GM21619 (cell line): ENCODE results near the gene CCT6B.
A peak's percentile ranks its signal among the peaks of the same experiment; 100 is the strongest.
"Not testable (repeated sequence)": the region's sequence is repeated elsewhere in the genome, so short reads cannot be mapped to it uniquely, and the experiment has no call there.

ENCODE experiments used
- ATAC-seq: cut with Tn5 transposase; IDR thresholded peaks from one replicate; pipeline ENCODE4 v1.9.1; 2021; ENCODE audit not compliant: unreplicated experiment

The CCT6B gene

GRCh38 chr17:34961093-34961911 lies at the start of gene CCT6B, which contains the start of gene ZNF830:
Gene CCT6B (minus strand): TSS chr17:34961460. CDS start chr17:34961393, 67 bp downstream.
Gene ZNF830 (plus strand): TSS chr17:34961540. CDS start chr17:34961567, 27 bp downstream.
- ATAC-seq = peak; percentile 93

GRCh38 chr17:35010093-35010492 lies 48.8 kb upstream of the CCT6B start:
- ATAC-seq = no peak

- ATAC-seq = no peak
Measured at GRCh38 chr17:35006961-35007360, 45.7 kb upstream of the CCT6B start.

- ATAC-seq = no peak
Measured at GRCh38 chr17:35006345-35006744, 45.1 kb upstream of the CCT6B start.

GRCh38 chr17:35003778-35004177 lies 42.5 kb upstream of the CCT6B start:
- ATAC-seq = no peak

- ATAC-seq = no peak
Measured at GRCh38 chr17:35002876-35003551, 41.8 kb upstream of the CCT6B start.

GRCh38 chr17:35001549-35001948 lies 40.3 kb upstream of the CCT6B start:
- ATAC-seq = no peak

GRCh38 chr17:35000965-35001364 lies 39.7 kb upstream of the CCT6B start:
- not testable (repeated sequence) for ATAC-seq

GRCh38 chr17:34999456-34999855 lies 38.2 kb upstream of the CCT6B start:
- no peak for ATAC-seq

- ATAC-seq = no peak
Measured at GRCh38 chr17:34998205-34998604, 36.9 kb upstream of the CCT6B start.

GRCh38 chr17:34997355-34997862 lies 36.1 kb upstream of the CCT6B start:
- ATAC-seq = no peak

- ATAC-seq = no peak
Measured at GRCh38 chr17:34996422-34997285, 35.4 kb upstream of the CCT6B start.

- ATAC-seq = no peak
Measured at GRCh38 chr17:34993031-34993430, 31.8 kb upstream of the CCT6B start.

GRCh38 chr17:34991606-34992005 lies 30.3 kb upstream of the CCT6B start:
- no peak for ATAC-seq

GRCh38 chr17:34990921-34991365 lies 29.7 kb upstream of the CCT6B start:
- ATAC-seq = no peak

GRCh38 chr17:34989473-34989872 lies 28.2 kb upstream of the CCT6B start:
- no peak for ATAC-seq

GRCh38 chr17:34988644-34989043 lies 27.4 kb upstream of the CCT6B start:
- ATAC-seq = no peak

- ATAC-seq = no peak
Measured at GRCh38 chr17:34987232-34987631, 26.0 kb upstream of the CCT6B start.

- ATAC-seq = no peak
Measured at GRCh38 chr17:34981538-34982241, 20.4 kb upstream of the CCT6B start.
